Vagina (tissue), 2 donors: ENCODE results near the gene TIMM44. TPM values are rescaled to one million over a fixed set of nuclear protein-coding genes. Genes with fewer than 3 reads are reported as not detected.
"Not testable (repeated sequence)": the region's sequence is repeated elsewhere in the genome, so short reads cannot be mapped to it uniquely, and the experiment has no call there.

Experiments
- DNase-seq, 2 donors: peaks; one replicate each; pipeline ENCODE4 v3.0.0-alpha.2; 2017; ENCODE audit errors: extremely low spot score in 2 of 2
- H3K27ac ChIP-seq: fragments of 200-600 bp; sonication (generic); one replicate; pipeline ENCODE4 v1.5.1; 2019
- H3K27me3 ChIP-seq: fragments of 200-600 bp; sonication (generic); one replicate; pipeline ENCODE4 v1.5.1; 2019
- H3K36me3 ChIP-seq, 2 donors: fragments of 200-600 bp; sonication (generic); one replicate each; pipeline ENCODE4 v1.5.1; 2017 to 2019
- H3K4me1 ChIP-seq: fragments of 200-600 bp; sonication (generic); one replicate; pipeline ENCODE4 v1.5.1; 2019
- H3K4me3 ChIP-seq, 2 donors: fragments of 200-600 bp; sonication (generic); 1 replicate in 1 of 2; 2 replicates in 1 of 2; pipeline ENCODE4 v1.5.1; 2016 to 2019
- H3K9me3 ChIP-seq: fragments of 200-600 bp; sonication (generic); one replicate; pipeline ENCODE4 v1.5.1; 2019
- CTCF ChIP-seq, 3 experiments: fragments of 450-650 bp in 2 of 3; fragments of 200-600 bp in 1 of 3; sonication (generic) in 1 of 3; IDR thresholded peaks; one replicate each; pipeline ENCODE4 v1.5.1; 2017 to 2019; ENCODE audit warnings: antibody characterized with exemption in 3 of 3, mild to moderate bottlenecking in 2 of 3, moderate library complexity in 2 of 3
- POLR2A ChIP-seq, 2 donors: fragments of 450-650 bp; IDR thresholded peaks; one replicate each; pipeline ENCODE4 v1.6.1; 2017; ENCODE audit warnings: antibody characterized with exemption in 2 of 2, mild to moderate bottlenecking in 2 of 2, moderate library complexity in 2 of 2
- POLR2AphosphoS5 ChIP-seq, 2 donors: sonication (generic); formaldehyde crosslinking; IDR thresholded peaks; one replicate each; pipeline ENCODE4 v1.9.0; 2017; ENCODE audit warnings: antibody characterized with exemption in 2 of 2, mild to moderate bottlenecking in 2 of 2, low read depth in 1 of 2; ENCODE audit not compliant: insufficient read depth in 1 of 2
- intact Hi-C: fragments of 100-400 bp; cut with DNase I; formaldehyde crosslinking; loops from one replicate; pipeline ENCODE4 v1.15.1; 2023
- total RNA-seq: library from RNA; depleted of rRNA; stranded (reverse); fragments of >200 nt; gene quantifications from one replicate; pipeline ENCODE4 v1.2.3, GENCODE V29; 2016

The TIMM44 gene
- total RNA-seq, 1 donor from 2014 or later: 76.1 TPM

- DNase-seq: peak; percentile 99
- Histone ChIP-seq H3K4me3 (peak overlapping the region; percentile 61 to 78), H3K9me3 (no peaks in the 10 kb centered on the region), H3K36me3 (peaks cover 0 to 20% of the 10 kb centered on the region in 2 donors), H3K27ac (peak overlapping the region; percentile 89), H3K4me1 (peaks cover 82% of the 10 kb centered on the region), H3K27me3 (no peaks in the 10 kb centered on the region)
- intact Hi-C loops: no loop called here
- TF ChIP-seq CTCF (IDR thresholded peaks at IDR 0.05) (no peak), POLR2AphosphoS5 (IDR thresholded peaks at IDR 0.05; ENCODE audit: insufficient read depth in 1 of 2, low read depth in 1 of 2) (peak; percentile 8 to 79), POLR2A (IDR thresholded peaks at IDR 0.05) (peak in 1 of 2 donors; percentile 64)
These were observed 22.8 kb downstream of the TIMM44 start for GRCh38 chr19:7920519-7921301.

- peak within 1 kb of the TSS; percentile 89 for H3K27ac ChIP-seq
- H3K4me1 ChIP-seq: peaks cover 84% of the 10 kb centered on the region
- H3K36me3 ChIP-seq: peaks cover 0 to 20% of the 10 kb centered on the region in 2 donors
- H3K9me3 ChIP-seq: no peaks in the 10 kb centered on the region
- peak within 1 kb of the TSS; percentile 61 to 78 for H3K4me3 ChIP-seq
- TF ChIP-seq CTCF (IDR thresholded peaks at IDR 0.05) (no peak), POLR2AphosphoS5 (IDR thresholded peaks at IDR 0.05; ENCODE audit: insufficient read depth in 1 of 2, low read depth in 1 of 2) (peak; percentile 83 to 86), POLR2A (IDR thresholded peaks at IDR 0.05) (peak in 1 of 2 donors; percentile 55)
- intact Hi-C loops: loop anchor here (10.0 kb wide), 1 partner anchor 85 kb away; the partner anchor contains the start of gene ELAVL1
- no peaks in the 10 kb centered on the region for H3K27me3 ChIP-seq
- peak in 1 of 2 donors; percentile 97 for DNase-seq
These were observed 23.6 kb downstream of the TIMM44 start, which contains the start of gene SNAPC2 for GRCh38 chr19:7919610-7920518. TSS of gene SNAPC2 (plus strand) at chr19:7920338. CDS start at chr19:7920367, 29 bp downstream.

DNA sequence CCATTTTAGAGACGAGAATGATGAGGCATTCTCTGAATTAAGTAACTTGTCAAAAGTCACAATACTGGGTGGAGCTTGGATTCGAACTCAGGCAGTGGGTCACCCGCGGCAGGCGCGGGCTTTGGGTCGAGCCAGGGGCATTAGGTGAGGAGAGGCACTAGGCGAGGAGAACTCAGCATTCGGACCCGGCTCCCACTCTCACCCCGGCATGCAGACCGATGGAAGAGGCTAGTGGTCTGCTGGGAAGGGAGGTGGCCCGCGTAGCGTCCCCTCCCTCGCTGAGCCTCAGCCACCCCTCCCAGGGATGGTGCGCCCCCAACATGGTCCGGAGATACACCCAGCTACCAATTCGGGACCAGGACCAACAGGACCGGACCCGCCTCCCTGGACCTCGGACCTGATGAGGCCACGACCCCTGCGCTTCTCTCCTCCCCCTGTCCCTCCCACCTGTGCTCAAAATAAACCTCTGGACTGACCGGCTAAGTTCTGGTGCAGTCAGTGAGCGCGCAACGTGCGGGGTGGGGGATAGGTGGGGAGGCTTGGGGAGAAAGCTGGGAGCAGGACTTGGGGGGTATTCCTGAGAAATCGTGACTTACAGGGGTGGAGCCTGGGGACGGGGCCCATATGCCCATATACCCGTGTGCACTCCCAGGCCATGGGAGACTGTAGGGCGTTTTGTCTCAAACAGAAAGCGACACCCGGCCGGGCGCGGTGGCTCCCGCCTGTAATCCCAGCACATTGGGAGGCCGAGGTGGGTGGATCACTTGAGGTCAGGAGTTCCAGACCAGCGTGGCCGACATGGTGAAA lies 24.6 kb downstream of the TIMM44 start:
- peaks cover 0 to 20% of the 10 kb centered on the region in 2 donors for H3K36me3 ChIP-seq
- peak overlapping the region; percentile 86 for H3K27ac ChIP-seq
- H3K27me3 ChIP-seq: no peaks in the 10 kb centered on the region
- no peaks in the 10 kb centered on the region for H3K9me3 ChIP-seq
- TF ChIP-seq POLR2AphosphoS5 (IDR thresholded peaks at IDR 0.05; ENCODE audit: insufficient read depth in 1 of 2, low read depth in 1 of 2): no peak
- no peak for TF ChIP-seq CTCF (IDR thresholded peaks at IDR 0.05)
- no peak for TF ChIP-seq POLR2A (IDR thresholded peaks at IDR 0.05)
- intact Hi-C loops: loop anchor here (10.0 kb wide), 1 partner anchor 86 kb away; the partner anchor contains the start of gene ELAVL1
- peaks cover 74% of the 10 kb centered on the region for H3K4me1 ChIP-seq
- H3K4me3 ChIP-seq: peak overlapping the region in 1 of 2 donors; percentile 48
- DNase-seq: no peak

DNA sequence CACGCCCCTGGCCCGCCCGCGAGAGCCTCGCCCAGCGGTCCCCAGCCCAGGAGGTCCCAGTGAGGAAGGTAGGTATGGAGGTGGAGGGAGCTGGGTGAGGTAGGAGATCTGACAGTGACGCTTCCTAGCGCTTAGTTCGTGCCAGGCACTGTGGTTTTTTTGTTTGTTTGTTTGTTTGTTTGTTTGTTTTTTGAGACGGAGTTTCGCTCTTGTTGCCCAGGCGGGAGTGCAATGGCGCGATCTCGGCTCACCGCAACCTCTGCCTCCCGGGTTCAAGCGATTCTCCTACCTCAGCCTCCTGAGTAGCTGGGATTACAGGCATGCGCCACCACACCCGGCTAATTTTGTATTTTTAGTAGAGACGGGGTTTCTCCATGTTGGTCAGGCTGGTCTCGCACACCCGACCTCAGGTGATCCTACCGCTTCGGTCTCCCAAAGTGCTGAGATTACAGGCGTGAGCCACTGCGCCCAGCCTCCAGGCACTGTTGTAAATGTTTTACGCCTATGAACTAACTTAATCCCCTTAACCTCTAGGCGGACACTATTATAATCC lies 25.3 kb downstream of the TIMM44 start:
- intact Hi-C loops: loop anchor here (10.0 kb wide), 1 partner anchor 87 kb away; the partner anchor contains the start of gene ELAVL1
- H3K27ac ChIP-seq: peak overlapping the region; percentile 63
- H3K4me1 ChIP-seq: peaks cover 68% of the 10 kb centered on the region

More for the DNA sequence above, 25.3 kb downstream of the TIMM44 start:
- Histone ChIP-seq H3K36me3 (peaks cover 0 to 22% of the 10 kb centered on the region in 2 donors), H3K4me3 (peak overlapping the region; percentile 41 to 48)
- DNase-seq, H3K27me3 ChIP-seq, H3K9me3 ChIP-seq: not testable (repeated sequence)
